HepG2 (cell line): ENCODE measurements around the gene ASXL1. TPM values are rescaled to one million over a fixed set of nuclear protein-coding genes. Genes with fewer than 3 reads are reported as not detected.

Source experiments
- DR1 ChIP-seq: sonication (generic); formaldehyde crosslinking; IDR thresholded peaks from 2 replicates; pipeline ENCODE4 v1.8.0; 2021; ENCODE audit warnings: mild to moderate bottlenecking, missing genetic modification reagents, inconsistent platforms
- FOSL2 ChIP-seq: sonication (generic); formaldehyde crosslinking; IDR thresholded peaks from 2 replicates; pipeline ENCODE4 v1.4.0; 2020; ENCODE audit warnings: missing genetic modification reagents
- GATA4 ChIP-seq: sonication (generic); IDR thresholded peaks from 2 replicates; pipeline ENCODE4 v1.6.1; 2016; ENCODE audit warnings: antibody characterized with exemption, low read depth, borderline replicate concordance
- HDAC6 ChIP-seq: fragments of 200-600 bp; sonication (generic); IDR thresholded peaks from 2 replicates; pipeline ENCODE4 v1.7.0; 2017; ENCODE audit warnings: mild to moderate bottlenecking, antibody characterized with exemption, low read length, low read depth
- ONECUT2 ChIP-seq: sonication (generic); formaldehyde crosslinking; IDR thresholded peaks from 2 replicates; pipeline ENCODE4 v1.4.0; 2020; ENCODE audit warnings: missing genetic modification reagents
- PCBP1 ChIP-seq: fragments of 200-400 bp; formaldehyde crosslinking; IDR thresholded peaks from 2 replicates; pipeline ENCODE4 v1.6.1; 2017; ENCODE audit warnings: mild to moderate bottlenecking, low read depth, low read length, borderline replicate concordance
- SALL2 ChIP-seq: sonication (generic); formaldehyde crosslinking; IDR thresholded peaks from 2 replicates; pipeline ENCODE4 v1.8.1; 2023; ENCODE audit warnings: mild to moderate bottlenecking, missing genetic modification reagents, inconsistent platforms
- TCF7 ChIP-seq: sonication (generic); IDR thresholded peaks from 2 replicates; pipeline ENCODE4 v1.6.1; 2016; ENCODE audit warnings: antibody characterized with exemption, low read depth
- WIZ ChIP-seq: sonication (generic); formaldehyde crosslinking; IDR thresholded peaks from 2 replicates; pipeline ENCODE4 v1.5.1; 2020; ENCODE audit warnings: mild to moderate bottlenecking, missing genetic modification reagents
- ZSCAN12 ChIP-seq: sonication (generic); formaldehyde crosslinking; IDR thresholded peaks from 2 replicates; pipeline ENCODE4 v1.9.0; 2021; ENCODE audit warnings: mild to moderate bottlenecking, missing genetic modification reagents
- polyA plus RNA-seq, 8 experiments: library from polyadenylated mRNA; depleted of rRNA in 3 of 8; stranded (reverse) in 7 of 8; unstranded in 1 of 8; fragments of >200 nt; fragmentation: Illumina TruSeq in 4 of 8; extraction: Trizol in 4 of 8; gene quantifications; 2 replicates each; pipeline versions ENCODE4 v1.2.1 to v1.2.3, GENCODE V29; 2011 to 2016; ENCODE audit warnings: low read depth in 4 of 8, missing spikeins in 1 of 8, mixed read lengths in 1 of 8; ENCODE audit not compliant: insufficient read depth in 1 of 8
- total RNA-seq, 5 experiments: library from RNA; depleted of rRNA; stranded (reverse); fragments of >200 nt; fragmentation: Illumina TruSeq; extraction: Trizol; gene quantifications; 2 replicates each; pipeline ENCODE4 v1.2.3, GENCODE V29; 2016; ENCODE audit warnings: low read depth in 1 of 5
- TF ChIP-seq, protein P1 (sequence below): sonication (generic); formaldehyde crosslinking; IDR thresholded peaks from 2 replicates; pipeline ENCODE4 v1.4.0; 2020; ENCODE audit warnings: missing genetic modification reagents, low read depth, mild to moderate bottlenecking, borderline replicate concordance
- TF ChIP-seq, protein P2 (sequence below): sonication (generic); formaldehyde crosslinking; IDR thresholded peaks from 2 replicates; pipeline ENCODE4 v1.4.0; 2020; ENCODE audit warnings: missing genetic modification reagents
- TF ChIP-seq, protein P3 (sequence below): sonication (generic); formaldehyde crosslinking; IDR thresholded peaks from 2 replicates; pipeline ENCODE4 v1.4.0; 2020; ENCODE audit warnings: missing genetic modification reagents, borderline replicate concordance
- TF ChIP-seq, protein P4 (sequence below): sonication (generic); formaldehyde crosslinking; IDR thresholded peaks from 2 replicates; pipeline ENCODE4 v1.4.0; 2020; ENCODE audit warnings: missing genetic modification reagents, borderline replicate concordance

ASXL1 gene
- total and polyA plus RNA-seq, 2 of the 13 experiments (the other 11 are each of a cell fraction or from before 2014, with no cell fraction given) = 62.1 to 74.8 TPM

DNA sequence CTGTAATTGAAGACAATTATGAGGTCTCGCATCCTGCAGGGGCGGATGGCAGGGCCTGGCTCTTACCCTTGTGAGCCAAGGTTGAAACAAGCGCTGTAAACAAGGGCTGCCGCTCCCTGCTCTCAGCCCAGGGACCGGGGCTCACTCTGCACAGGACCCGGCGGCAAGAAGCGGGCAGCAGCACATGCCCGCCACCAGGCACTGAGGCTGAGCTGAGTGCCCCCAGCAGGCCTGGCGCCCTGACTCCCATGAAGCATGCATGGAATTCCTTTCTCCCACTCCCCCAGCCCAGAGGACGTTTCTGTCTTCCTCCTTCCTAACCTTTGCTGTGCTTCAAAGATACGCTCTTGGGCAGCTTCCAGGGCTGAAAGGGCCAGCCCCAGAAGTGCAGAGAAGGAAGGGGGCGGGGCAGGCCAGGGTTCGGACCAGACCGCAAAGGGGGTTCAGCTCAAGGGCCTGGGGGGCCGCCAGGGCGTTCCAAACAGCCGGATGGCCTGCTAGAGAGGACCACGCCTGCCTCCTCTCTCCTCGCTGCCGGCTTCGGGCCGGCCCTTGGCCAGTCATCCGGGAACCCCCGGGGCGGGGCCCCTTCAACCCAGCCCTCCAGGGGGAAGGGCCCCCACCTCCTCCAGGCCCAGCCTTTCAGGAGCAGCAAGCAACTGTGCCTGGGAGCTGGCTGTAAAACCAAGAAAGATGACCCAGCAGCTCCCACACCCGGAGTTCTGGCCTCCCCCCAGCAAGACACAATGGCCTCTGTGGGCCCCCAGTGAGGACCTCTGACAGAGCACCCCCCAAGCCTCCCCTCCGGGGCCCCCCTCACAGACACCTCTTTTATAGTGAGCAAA is 117.1 kb downstream of the ASXL1 start (continued):
- TF ChIP-seq, protein P1, sequence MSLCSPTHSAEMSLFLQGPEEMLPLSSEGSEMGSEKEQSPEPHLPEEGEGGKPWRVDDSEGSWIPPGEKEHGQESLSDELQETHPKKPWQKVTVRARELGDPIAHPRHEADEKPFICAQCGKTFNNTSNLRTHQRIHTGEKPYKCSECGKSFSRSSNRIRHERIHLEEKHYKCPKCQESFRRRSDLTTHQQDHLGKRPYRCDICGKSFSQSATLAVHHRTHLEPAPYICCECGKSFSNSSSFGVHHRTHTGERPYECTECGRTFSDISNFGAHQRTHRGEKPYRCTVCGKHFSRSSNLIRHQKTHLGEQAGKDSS (CRISPR knock-in tag) = peak; percentile 71; the same call in 1 of the 2 replicates
- TF ChIP-seq DR1 (CRISPR knock-in tag) (peak; percentile 64), PCBP1 (no peak; the same call in 1 of the 2 replicates), SALL2 (CRISPR knock-in tag) (0 out of 2 replicates have a peak, but pooled peaks have one; percentile 25), GATA4 (peak; percentile 65; the same call in 1 of the 2 replicates), TCF7 (0 out of 2 replicates have a peak, but pooled peaks have one; percentile 27), ZSCAN12 (CRISPR knock-in tag) (peak; percentile 58; the same call in 1 of the 2 replicates), FOSL2 (CRISPR knock-in tag) (peak; percentile 59), ONECUT2 (no peak), HDAC6 (no peak), WIZ (CRISPR knock-in tag) (no peak)
- TF ChIP-seq, protein P2, sequence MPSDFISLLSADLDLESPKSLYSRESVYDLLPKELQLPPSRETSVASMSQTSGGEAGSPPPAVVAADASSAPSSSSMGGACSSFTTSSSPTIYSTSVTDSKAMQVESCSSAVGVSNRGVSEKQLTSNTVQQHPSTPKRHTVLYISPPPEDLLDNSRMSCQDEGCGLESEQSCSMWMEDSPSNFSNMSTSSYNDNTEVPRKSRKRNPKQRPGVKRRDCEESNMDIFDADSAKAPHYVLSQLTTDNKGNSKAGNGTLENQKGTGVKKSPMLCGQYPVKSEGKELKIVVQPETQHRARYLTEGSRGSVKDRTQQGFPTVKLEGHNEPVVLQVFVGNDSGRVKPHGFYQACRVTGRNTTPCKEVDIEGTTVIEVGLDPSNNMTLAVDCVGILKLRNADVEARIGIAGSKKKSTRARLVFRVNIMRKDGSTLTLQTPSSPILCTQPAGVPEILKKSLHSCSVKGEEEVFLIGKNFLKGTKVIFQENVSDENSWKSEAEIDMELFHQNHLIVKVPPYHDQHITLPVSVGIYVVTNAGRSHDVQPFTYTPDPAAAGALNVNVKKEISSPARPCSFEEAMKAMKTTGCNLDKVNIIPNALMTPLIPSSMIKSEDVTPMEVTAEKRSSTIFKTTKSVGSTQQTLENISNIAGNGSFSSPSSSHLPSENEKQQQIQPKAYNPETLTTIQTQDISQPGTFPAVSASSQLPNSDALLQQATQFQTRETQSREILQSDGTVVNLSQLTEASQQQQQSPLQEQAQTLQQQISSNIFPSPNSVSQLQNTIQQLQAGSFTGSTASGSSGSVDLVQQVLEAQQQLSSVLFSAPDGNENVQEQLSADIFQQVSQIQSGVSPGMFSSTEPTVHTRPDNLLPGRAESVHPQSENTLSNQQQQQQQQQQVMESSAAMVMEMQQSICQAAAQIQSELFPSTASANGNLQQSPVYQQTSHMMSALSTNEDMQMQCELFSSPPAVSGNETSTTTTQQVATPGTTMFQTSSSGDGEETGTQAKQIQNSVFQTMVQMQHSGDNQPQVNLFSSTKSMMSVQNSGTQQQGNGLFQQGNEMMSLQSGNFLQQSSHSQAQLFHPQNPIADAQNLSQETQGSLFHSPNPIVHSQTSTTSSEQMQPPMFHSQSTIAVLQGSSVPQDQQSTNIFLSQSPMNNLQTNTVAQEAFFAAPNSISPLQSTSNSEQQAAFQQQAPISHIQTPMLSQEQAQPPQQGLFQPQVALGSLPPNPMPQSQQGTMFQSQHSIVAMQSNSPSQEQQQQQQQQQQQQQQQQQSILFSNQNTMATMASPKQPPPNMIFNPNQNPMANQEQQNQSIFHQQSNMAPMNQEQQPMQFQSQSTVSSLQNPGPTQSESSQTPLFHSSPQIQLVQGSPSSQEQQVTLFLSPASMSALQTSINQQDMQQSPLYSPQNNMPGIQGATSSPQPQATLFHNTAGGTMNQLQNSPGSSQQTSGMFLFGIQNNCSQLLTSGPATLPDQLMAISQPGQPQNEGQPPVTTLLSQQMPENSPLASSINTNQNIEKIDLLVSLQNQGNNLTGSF (CRISPR knock-in tag) = peak; percentile 15; the same call in 1 of the 2 replicates
- TF ChIP-seq, protein P3, sequence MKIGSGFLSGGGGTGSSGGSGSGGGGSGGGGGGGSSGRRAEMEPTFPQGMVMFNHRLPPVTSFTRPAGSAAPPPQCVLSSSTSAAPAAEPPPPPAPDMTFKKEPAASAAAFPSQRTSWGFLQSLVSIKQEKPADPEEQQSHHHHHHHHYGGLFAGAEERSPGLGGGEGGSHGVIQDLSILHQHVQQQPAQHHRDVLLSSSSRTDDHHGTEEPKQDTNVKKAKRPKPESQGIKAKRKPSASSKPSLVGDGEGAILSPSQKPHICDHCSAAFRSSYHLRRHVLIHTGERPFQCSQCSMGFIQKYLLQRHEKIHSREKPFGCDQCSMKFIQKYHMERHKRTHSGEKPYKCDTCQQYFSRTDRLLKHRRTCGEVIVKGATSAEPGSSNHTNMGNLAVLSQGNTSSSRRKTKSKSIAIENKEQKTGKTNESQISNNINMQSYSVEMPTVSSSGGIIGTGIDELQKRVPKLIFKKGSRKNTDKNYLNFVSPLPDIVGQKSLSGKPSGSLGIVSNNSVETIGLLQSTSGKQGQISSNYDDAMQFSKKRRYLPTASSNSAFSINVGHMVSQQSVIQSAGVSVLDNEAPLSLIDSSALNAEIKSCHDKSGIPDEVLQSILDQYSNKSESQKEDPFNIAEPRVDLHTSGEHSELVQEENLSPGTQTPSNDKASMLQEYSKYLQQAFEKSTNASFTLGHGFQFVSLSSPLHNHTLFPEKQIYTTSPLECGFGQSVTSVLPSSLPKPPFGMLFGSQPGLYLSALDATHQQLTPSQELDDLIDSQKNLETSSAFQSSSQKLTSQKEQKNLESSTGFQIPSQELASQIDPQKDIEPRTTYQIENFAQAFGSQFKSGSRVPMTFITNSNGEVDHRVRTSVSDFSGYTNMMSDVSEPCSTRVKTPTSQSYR = no peak; the same call in 1 of the 2 replicates
- TF ChIP-seq, protein P4, sequence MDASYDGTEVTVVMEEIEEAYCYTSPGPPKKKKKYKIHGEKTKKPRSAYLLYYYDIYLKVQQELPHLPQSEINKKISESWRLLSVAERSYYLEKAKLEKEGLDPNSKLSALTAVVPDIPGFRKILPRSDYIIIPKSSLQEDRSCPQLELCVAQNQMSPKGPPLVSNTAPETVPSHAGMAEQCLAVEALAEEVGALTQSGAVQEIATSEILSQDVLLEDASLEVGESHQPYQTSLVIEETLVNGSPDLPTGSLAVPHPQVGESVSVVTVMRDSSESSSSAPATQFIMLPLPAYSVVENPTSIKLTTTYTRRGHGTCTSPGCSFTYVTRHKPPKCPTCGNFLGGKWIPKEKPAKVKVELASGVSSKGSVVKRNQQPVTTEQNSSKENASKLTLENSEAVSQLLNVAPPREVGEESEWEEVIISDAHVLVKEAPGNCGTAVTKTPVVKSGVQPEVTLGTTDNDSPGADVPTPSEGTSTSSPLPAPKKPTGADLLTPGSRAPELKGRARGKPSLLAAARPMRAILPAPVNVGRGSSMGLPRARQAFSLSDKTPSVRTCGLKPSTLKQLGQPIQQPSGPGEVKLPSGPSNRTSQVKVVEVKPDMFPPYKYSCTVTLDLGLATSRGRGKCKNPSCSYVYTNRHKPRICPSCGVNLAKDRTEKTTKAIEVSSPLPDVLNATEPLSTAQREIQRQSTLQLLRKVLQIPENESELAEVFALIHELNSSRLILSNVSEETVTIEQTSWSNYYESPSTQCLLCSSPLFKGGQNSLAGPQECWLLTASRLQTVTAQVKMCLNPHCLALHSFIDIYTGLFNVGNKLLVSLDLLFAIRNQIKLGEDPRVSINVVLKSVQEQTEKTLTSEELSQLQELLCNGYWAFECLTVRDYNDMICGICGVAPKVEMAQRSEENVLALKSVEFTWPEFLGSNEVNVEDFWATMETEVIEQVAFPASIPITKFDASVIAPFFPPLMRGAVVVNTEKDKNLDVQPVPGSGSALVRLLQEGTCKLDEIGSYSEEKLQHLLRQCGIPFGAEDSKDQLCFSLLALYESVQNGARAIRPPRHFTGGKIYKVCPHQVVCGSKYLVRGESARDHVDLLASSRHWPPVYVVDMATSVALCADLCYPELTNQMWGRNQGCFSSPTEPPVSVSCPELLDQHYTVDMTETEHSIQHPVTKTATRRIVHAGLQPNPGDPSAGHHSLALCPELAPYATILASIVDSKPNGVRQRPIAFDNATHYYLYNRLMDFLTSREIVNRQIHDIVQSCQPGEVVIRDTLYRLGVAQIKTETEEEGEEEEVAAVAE (CRISPR knock-in tag) = peak; percentile 44
